Ovary (tissue), 3 donors: ENCODE results near the gene DECR2.

Experiments
- EP300 ChIP-seq: sonication (generic); formaldehyde crosslinking; IDR thresholded peaks from one replicate; pipeline ENCODE4 v1.6.1; 2017; ENCODE audit warnings: antibody characterized with exemption
- TF ChIP-seq, protein P1 (sequence below), 3 donors: fragments of 450-650 bp in 2 of 3; fragments of 200-600 bp in 1 of 3; IDR thresholded peaks; one replicate each; pipeline versions ENCODE4 v1.5.1 to v1.8.0; 2016 to 2022; ENCODE audit warnings: antibody characterized with exemption in 3 of 3, mild to moderate bottlenecking in 1 of 3
- donor health status: DM: no; HTN: no; CAD: no.

DNA sequence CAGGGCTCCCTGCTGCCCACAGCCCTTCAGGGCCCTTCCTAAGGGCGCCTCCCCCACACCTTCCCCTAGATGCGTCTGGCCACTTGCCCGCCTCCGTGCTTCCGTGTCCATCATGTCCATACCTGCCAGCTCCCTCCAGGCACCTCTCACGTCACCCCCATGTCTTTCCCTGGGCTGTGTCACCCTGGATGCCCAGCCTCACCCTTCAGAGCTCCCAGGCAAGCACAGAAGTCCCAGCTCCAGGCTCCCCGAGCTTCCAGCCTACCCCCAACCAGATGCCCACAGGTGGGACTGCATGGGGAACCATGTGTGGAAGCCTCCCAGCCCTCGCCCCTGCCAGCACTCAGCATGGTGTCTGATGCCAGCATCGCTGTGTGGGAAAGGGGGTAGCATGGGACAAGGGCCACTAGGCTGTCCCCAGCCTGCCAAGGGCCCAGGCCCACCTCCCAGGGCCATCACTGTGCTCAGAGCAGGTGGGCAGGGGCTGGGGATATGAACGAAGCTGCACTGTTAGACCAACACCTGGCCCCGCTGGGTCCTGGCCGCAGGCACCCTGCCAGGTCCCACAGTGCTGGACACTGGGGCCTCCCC lies 47.3 kb upstream of the DECR2 start:
- no peak for TF ChIP-seq EP300
- TF ChIP-seq, protein P1, sequence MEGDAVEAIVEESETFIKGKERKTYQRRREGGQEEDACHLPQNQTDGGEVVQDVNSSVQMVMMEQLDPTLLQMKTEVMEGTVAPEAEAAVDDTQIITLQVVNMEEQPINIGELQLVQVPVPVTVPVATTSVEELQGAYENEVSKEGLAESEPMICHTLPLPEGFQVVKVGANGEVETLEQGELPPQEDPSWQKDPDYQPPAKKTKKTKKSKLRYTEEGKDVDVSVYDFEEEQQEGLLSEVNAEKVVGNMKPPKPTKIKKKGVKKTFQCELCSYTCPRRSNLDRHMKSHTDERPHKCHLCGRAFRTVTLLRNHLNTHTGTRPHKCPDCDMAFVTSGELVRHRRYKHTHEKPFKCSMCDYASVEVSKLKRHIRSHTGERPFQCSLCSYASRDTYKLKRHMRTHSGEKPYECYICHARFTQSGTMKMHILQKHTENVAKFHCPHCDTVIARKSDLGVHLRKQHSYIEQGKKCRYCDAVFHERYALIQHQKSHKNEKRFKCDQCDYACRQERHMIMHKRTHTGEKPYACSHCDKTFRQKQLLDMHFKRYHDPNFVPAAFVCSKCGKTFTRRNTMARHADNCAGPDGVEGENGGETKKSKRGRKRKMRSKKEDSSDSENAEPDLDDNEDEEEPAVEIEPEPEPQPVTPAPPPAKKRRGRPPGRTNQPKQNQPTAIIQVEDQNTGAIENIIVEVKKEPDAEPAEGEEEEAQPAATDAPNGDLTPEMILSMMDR (IDR thresholded peaks at IDR 0.05): no peak
